K562 (cell line): ENCODE results near the gene CYB5R4. TPM values are rescaled to one million over a fixed set of nuclear protein-coding genes. Genes with fewer than 3 reads are reported as not detected.

Experiments
- CBX3 ChIP-seq, 2 experiments: IDR thresholded peaks; 1 replicate in 1 of 2; 2 replicates in 1 of 2; pipeline ENCODE4 v1.6.1; 2012; ENCODE audit warnings: inconsistent platforms in 2 of 2, low read length in 2 of 2, borderline replicate concordance in 1 of 2, control low read depth in 1 of 2
- FIP1L1 ChIP-seq: fragments of 200-400 bp; formaldehyde crosslinking; IDR thresholded peaks from 2 replicates; pipeline ENCODE4 v1.6.1; 2018; ENCODE audit warnings: mild to moderate bottlenecking, low read depth, low read length; ENCODE audit not compliant: poor library complexity, severe bottlenecking
- NFE2 ChIP-seq: IDR thresholded peaks from 2 replicates; pipeline ENCODE4 v1.6.1; 2014; ENCODE audit warnings: antibody characterized with exemption, low read depth
- POLR3A ChIP-seq: IDR thresholded peaks from 2 replicates; pipeline ENCODE4 v1.6.1; 2011; ENCODE audit warnings: borderline replicate concordance, mild to moderate bottlenecking, moderate library complexity; ENCODE audit not compliant: insufficient read length, insufficient read depth; ENCODE audit errors: extremely low read depth
- PYGO2 ChIP-seq: fragments of 450-650 bp; IDR thresholded peaks from 2 replicates; pipeline ENCODE4 v1.6.1; 2016; ENCODE audit warnings: mild to moderate bottlenecking, missing genetic modification characterization, moderate library complexity, missing compliant biosample characterization
- TBL1XR1 ChIP-seq, 2 experiments: IDR thresholded peaks; 2 replicates each; pipeline ENCODE4 v1.6.1; 2012; ENCODE audit warnings: improper control_type of control experiment in 2 of 2, low read length in 2 of 2, mild to moderate bottlenecking in 1 of 2
- THAP12 ChIP-seq: fragments of 250-450 bp; sonication (Bioruptor Pico); IDR thresholded peaks from 2 replicates; pipeline ENCODE4 v1.9.0; 2021; ENCODE audit warnings: mild to moderate bottlenecking, inconsistent platforms
- ZNF589 ChIP-seq: fragments of 200-800 bp; sonication (Bioruptor generic); IDR thresholded peaks from 2 replicates; pipeline ENCODE4 v1.6.1; 2016; ENCODE audit warnings: low read depth, missing genetic modification characterization, missing compliant biosample characterization
- polyA plus RNA-seq, 8 experiments: library from polyadenylated mRNA; depleted of rRNA in 4 of 8; stranded (reverse) in 5 of 8; unstranded in 3 of 8; fragments of >200 nt; fragmentation: Nextera tagmentation in 2 of 8; fragmentation: Illumina TruSeq in 1 of 8; extraction: Ambion mirVana in 2 of 8; extraction: Trizol in 1 of 8; gene quantifications; 2 replicates each; pipeline versions ENCODE4 v1.2.1 to v1.2.3, GENCODE V29; 2011 to 2014; ENCODE audit warnings: inconsistent platforms in 1 of 8, missing spikeins in 1 of 8
- total RNA-seq, 7 experiments: library from RNA; depleted of rRNA in 6 of 7; stranded (reverse); fragments of >200 nt in 6 of 7; fragmentation: Illumina TruSeq in 2 of 7; extraction: Trizol in 2 of 7; gene quantifications; 2 replicates each; pipeline versions ENCODE4 v1.2.1 to v1.2.3, GENCODE V29; 2011 to 2021; ENCODE audit warnings: low replicate concordance in 1 of 7
- TF ChIP-seq, protein P1 (sequence below): fragments of 450-650 bp; IDR thresholded peaks from 2 replicates; pipeline ENCODE4 v1.7.0; 2016; ENCODE audit warnings: borderline replicate concordance

The CYB5R4 gene
- total and polyA plus RNA-seq, 9 of the 15 experiments (the other 6 are each of a cell fraction or from before 2014, with no cell fraction given) = 5.9 to 23.1 (median 19.0) TPM

DNA sequence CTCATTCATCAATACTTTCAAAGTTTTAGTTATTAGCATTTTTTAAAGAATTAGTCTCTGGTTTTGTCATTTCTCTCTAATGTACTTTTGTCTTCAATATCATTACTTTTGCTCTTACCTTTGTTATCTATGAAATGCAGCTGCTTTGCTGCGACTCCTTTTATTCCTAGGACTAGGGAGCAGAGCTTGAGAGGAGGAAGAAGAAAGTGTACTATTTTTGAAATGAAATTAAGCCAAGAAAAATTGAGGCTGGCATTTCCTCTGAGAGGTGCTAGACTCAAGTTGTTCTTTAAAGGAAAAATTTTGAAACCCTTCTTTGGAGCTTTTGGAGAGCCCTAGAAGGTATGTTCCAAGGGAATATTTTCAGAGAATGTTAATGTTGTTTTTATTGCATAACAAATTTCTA, 125.8 kb downstream of the CYB5R4 start (continued):
- TF ChIP-seq THAP12 (CRISPR knock-in tag) (no peak), TBL1XR1 (IDR thresholded peaks at IDR 0.05; ENCODE audit: low read length in 2 of 2) (no peak), NFE2 (no peak), FIP1L1 (no peak), POLR3A (no peak), PYGO2 (tag) (no peak), ZNF589 (no peak), CBX3 (IDR thresholded peaks at IDR 0.05; ENCODE audit: borderline replicate concordance in 1 of 2, low read length in 2 of 2) (peak in 1 of 2 experiments; percentile 89; a peak in 2 of 3 replicates)
- TF ChIP-seq, protein P1, sequence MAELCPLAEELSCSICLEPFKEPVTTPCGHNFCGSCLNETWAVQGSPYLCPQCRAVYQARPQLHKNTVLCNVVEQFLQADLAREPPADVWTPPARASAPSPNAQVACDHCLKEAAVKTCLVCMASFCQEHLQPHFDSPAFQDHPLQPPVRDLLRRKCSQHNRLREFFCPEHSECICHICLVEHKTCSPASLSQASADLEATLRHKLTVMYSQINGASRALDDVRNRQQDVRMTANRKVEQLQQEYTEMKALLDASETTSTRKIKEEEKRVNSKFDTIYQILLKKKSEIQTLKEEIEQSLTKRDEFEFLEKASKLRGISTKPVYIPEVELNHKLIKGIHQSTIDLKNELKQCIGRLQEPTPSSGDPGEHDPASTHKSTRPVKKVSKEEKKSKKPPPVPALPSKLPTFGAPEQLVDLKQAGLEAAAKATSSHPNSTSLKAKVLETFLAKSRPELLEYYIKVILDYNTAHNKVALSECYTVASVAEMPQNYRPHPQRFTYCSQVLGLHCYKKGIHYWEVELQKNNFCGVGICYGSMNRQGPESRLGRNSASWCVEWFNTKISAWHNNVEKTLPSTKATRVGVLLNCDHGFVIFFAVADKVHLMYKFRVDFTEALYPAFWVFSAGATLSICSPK = no peak
